Activated CD4-positive, alpha-beta T cell treated with anti-CD3 and anti-CD28 coated beads for 4 hours (primary cell): ENCODE data around the gene SSR2.
A peak's percentile ranks its signal among the peaks of the same experiment; 100 is the strongest.
"Not testable (repeated sequence)": the region's sequence is repeated elsewhere in the genome, so short reads cannot be mapped to it uniquely, and the experiment has no call there.

Experiments
- DNase-seq, 2 donors: peaks; one replicate each; pipeline ENCODE4 v3.0.0-alpha.2; 2020

Gene SSR2

DNA sequence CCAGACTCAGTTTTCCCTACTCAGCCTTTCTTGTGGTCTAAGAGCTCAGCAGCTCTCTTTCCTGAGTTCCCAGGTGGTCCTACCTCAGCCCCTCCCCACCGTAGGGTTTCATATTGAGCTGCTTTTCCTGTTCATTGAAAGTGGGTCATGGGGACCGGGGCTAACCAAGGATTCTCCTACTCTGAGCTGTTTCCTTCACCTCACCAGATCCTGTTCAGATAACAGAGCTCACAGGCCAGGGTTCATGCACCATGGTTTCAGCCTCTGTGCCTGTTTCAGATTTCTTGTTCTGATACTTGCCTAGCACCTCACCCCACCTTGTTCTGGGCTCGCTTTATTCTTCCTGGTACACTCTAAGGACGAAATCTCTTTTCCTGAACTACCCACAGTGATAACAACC is 24.3 kb upstream of the SSR2 start:
- DNase-seq, result no peak

DNA sequence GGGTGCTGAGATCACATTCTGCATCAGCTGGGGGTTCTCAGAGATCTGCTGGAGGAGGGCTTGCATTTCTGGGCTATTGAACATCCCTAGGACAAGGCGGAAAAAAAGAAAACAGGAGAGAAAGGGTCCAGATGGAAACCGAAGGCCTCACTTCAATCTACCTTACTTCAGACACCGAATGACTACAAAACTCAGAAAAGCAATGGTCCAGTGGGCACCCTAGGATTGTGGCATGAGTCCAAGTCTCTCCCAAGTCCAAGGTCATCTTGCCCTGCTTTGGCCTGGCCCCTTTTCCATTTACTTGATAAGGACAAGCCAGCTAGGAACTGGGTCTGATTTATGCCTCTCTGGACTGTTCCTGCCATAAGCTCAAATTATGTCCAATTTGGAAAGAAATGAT is 22.1 kb upstream of the SSR2 start:
- DNase-seq, result no peak

DNA sequence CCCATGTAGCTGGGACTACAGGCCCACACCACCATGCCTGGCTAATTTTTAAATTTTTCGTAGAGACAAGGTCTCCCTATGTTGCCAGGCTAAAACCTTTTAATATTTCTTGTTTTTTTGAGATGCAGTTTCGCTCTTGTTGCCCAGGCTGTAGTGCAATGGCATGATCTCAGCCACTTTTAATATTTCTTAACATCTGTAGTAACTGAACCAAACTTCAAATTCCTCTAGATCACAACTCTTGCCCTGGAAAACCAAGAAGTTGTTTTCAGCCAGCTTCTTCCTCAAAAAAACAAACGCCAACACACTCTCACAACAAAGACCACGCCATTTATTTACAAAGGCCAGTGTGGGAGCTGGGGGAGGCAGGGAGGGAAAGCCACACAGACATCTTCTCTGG is 14.2 kb upstream of the SSR2 start:
- DNase-seq, result not testable (repeated sequence)

- no peak for DNase-seq
Observed at GRCh38 chr1:156033011-156033410, 12.3 kb upstream of the SSR2 start.

- no peak for DNase-seq
Observed at GRCh38 chr1:156026588-156026987, 5.8 kb upstream of the SSR2 start.

DNA sequence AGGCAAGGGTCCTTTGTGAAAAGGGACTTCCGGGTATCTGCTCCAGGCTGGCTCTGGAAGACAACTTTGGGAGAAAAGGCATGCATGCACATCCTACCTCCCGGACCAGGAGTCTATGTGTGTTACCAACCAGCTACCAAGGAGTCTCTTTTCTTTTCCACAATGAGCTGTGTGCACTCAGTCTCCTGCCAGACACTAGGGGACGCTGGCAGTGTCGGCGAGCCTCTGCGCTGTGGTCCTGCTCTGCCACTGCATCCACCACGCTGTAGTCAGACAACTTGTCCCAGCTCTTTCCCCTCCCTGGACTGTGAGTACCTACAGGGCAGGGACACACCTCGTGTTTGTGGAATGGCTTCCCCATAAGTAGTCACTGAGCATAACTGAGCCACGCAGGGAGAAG is 5.1 kb upstream of the SSR2 start:
- no peak for DNase-seq

DNA sequence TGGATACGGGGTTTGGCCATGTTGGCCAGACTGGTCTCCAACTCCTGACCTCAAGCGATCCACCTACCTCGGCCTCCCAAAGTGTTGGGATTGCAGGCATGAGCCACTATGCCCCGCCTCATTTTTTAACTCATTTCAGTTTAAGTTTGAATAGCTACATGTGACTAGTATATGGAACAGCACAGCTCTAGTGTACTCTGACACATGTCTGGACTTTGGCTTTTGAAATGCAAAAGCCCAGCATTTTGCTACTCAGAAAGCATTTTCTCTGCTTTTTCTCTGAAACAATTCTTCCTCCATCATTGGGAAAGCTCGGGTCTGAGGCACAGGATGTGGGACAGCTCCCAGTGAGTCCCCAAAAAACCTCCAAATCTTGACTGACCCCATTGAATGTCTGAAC is 4.0 kb upstream of the SSR2 start:
- DNase-seq, result no peak

- no peak for DNase-seq
Observed at GRCh38 chr1:156021954-156022353, 1.2 kb upstream of the SSR2 start.

DNA sequence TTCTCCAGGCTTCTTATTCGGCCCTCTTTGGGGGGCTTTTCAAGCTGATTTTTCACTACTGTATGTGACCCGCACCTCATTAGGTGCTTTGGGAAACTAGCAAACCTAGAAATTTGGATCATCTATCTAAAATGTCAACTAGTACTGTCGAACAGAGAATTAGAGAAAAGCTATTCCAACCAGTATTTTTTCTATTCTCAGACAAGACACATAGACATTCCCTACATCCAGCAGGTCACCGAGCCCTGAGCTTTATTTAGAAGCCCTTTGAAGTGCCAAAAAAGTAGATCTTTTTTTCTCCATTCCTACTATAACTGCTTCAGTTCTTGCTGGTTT is 310 bp upstream of the SSR2 start:
- no peak for DNase-seq

DNA sequence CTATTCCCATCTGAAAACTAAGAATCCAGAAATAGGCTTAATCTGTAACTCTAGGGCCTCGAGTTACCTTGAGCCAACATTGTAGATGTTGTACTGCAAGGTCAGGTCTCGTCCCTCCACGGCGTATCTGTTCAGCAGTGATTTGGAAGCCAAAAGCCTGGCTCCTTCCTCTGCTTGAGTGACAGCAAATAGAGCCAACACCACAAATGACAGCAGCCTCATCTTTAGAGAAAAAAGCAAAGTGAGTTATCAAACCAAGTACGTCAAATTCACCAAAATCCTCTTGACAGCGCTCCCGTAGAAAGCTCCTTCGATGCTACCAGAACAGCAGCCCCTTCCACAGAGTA is 832 bp downstream of the SSR2 start:
- DNase-seq, result no peak

- DNase-seq, result no peak
Observed at GRCh38 chr1:156014829-156015228, 5.9 kb downstream of the SSR2 start.

GRCh38 chr1:156012051-156012817 is 8.5 kb downstream of the SSR2 start:
- DNase-seq, result no peak

- DNase-seq, result no peak
Observed at GRCh38 chr1:156009404-156009803, 11.3 kb downstream of the SSR2 start.

DNA sequence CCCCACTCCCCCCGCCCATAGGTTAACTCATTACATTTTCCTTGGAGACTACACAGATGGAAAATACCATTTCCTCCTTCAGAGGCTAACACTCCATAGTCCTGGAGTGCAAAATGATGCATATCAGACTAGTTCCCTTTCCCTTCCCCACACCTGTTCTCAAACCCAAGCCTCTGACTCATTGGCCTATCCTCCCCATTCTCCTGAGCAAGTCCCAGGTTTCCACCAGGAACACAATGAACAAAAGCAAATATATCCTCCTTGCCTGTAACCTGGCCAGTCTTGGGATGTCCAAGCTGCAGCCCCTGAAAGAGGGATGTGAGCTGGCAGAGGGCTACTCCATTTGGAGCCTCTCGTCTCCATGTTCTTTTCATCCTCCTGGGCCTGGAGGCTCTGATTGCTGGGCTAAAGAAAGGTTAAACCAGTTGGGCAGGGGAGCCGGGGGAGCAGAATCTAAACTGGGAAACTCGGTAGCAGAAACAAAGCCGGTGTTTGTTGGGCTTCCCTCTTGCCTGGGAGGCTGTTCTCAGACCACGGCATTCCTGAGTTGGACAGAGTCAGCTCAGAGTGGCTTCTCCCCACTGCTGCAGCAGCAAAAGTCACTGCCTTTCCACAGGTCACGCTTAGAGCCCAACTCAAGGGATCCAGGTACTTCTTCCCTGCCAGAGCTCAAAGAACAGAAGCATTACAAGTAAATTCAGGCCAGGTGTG is 13.9 kb downstream of the SSR2 start:
- DNase-seq, result no peak

DNA sequence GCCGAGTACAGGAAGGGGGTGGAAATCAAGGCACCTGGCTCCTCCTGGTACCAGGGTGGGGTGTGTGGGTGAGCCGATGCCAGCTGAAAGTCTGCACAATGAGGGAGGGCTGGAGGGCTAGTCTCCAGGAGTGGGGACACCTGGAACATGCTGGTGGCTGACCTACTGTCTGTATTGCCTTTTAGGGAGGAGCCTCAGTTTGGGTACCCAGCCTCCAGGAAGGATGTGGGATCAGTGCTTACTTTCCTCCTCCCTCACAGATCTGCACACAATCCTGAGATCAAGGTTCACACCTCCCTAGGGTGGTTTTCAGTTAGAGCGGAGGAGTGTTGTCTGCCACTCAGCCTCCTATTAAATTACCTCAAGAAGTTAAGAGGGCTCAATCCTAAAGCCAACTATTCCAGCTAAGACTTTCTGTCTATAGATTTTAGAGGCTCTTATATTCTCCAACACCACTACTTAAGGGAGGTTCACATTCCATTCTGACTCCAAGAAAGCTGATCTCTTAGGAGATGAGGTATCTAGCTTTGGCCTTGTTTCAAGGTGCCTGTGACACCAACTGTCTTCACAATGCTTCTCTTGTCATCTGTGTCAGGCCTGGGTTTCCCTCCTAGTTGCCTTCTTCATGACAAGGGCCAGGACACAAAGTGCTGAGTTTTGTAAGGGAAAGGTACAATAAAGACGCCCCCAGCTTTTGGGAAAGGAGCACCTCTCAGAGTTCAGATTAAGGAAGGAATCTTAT is 15.7 kb downstream of the SSR2 start:
- peak in 1 of 2 donors; percentile 5 for DNase-seq

- no peak for DNase-seq
Observed at GRCh38 chr1:156003923-156004188, 16.9 kb downstream of the SSR2 start.

GRCh38 chr1:156002188-156002911 is 18.4 kb downstream of the SSR2 start:
- no peak for DNase-seq

- DNase-seq, result no peak
Observed at GRCh38 chr1:156001662-156002171, 19.0 kb downstream of the SSR2 start.

DNA sequence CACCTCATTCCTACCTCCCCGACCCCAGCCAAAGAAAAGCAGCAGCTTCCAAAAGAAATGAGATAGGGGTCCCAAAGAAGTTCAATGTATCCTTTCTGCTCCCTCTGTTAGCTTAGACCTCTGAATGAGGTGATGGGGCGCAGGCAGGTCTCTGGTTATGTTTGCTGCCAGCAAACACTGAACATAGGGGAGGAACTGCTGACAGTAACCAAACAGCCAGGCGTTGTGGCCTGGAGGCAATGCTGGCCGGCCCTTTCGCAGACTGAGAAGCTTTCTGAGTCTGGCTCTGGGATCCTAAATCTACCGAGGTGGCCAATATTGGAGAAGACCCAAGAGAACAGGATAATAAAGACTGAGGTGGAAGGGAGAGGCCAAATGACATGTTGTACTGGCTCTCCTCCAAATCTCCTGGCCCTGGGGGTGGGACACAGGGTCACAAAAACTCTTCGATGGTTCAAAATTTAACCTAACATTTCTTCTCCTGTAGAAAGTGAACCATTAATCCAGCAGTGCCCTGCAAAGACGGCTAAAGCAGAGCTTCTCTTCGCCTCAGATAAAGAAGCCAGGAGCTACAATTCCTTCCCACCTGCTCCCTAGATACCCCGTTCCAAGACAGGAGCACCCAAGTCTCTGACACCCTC is 19.6 kb downstream of the SSR2 start:
- no peak for DNase-seq

DNA sequence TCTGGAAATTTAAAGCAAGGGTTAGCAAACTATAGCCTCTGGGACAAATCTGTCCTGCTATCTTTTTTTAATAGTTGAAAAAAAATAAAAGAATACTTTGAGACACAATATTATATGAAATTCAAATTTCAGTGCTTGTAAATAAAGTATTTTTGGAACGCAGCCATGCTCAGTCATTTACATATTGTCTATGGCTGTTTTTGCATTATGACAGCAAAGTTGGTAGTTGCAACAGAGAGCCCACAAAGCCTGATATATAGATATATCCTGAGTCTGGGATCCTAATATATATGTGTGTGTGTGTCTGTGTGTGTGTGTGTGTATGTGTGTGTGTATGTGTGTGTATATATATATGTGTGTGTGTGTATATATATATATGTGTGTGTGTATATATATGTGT is 20.8 kb downstream of the SSR2 start:
- no peak for DNase-seq

DNA sequence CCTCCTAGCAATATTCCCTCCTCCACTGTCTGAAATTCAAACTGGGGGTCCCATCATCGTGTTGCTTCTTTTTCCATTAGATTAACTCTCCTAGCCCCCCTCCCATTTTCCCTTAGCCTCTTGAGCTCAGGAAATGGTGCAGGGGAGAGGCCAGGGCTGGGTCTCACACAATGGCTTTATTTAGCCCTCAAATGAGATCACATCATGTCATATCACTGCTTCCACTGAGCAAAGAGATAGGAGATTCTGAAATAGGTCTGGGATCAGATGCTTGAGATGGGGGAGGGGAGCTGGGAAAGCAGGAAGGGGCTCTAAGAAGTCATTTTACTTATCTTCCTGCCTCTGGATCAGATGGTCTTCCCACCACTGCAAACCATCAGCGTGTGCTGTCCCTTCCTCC is 24.6 kb downstream of the SSR2 start:
- no peak for DNase-seq

GRCh38 chr1:155993595-155993994 is 27.2 kb downstream of the SSR2 start:
- DNase-seq, result no peak
